Aorta (tissue), 5 donors: ENCODE data around the gene INSL4. TPM values are rescaled to one million over a fixed set of nuclear protein-coding genes. Genes with fewer than 3 reads are reported as not detected.

Experiments
- ATAC-seq: fragments of 200-7000 bp; cut with Tn5 transposase; one replicate; pipeline ENCODE4 v1.9.1; 2022; ENCODE audit warnings: moderate library complexity; ENCODE audit not compliant: low FRiP score
- DNase-seq, 2 donors: peaks; one replicate each; pipeline ENCODE4 v3.0.0-alpha.2; 2020
- H3K27ac ChIP-seq, 2 donors: one replicate each; pipeline ENCODE4 v1.5.1; 2013; ENCODE audit warnings: low read length in 2 of 2, mild to moderate bottlenecking in 2 of 2, moderate library complexity in 2 of 2, control low read depth in 1 of 2, inconsistent platforms in 1 of 2, low read depth in 1 of 2
- H3K27me3 ChIP-seq, 2 donors: one replicate each; pipeline ENCODE4 v1.6.1; 2013; ENCODE audit warnings: control low read depth in 1 of 2, low read length in 1 of 2, mild to moderate bottlenecking in 1 of 2, moderate library complexity in 1 of 2; ENCODE audit not compliant: insufficient read depth in 2 of 2, control insufficient read depth in 1 of 2
- H3K36me3 ChIP-seq, 2 donors: one replicate each; pipeline ENCODE4 v1.6.1; 2013; ENCODE audit warnings: control low read depth in 1 of 2, low read length in 1 of 2, mild to moderate bottlenecking in 1 of 2; ENCODE audit not compliant: insufficient read depth in 2 of 2, control insufficient read depth in 1 of 2
- H3K4me1 ChIP-seq, 2 donors: one replicate each; pipeline ENCODE4 v1.6.1; 2013; ENCODE audit warnings: low read length in 2 of 2, control low read depth in 1 of 2, mild to moderate bottlenecking in 1 of 2, moderate library complexity in 1 of 2; ENCODE audit not compliant: insufficient read depth in 2 of 2, control insufficient read depth in 1 of 2
- H3K4me3 ChIP-seq, 2 donors: one replicate each; pipeline ENCODE4 v1.5.1; 2013; ENCODE audit warnings: low read length in 2 of 2, control low read depth in 1 of 2, mild to moderate bottlenecking in 1 of 2
- H3K9me3 ChIP-seq: one replicate; pipeline ENCODE4 v1.6.1; 2013; ENCODE audit warnings: mild to moderate bottlenecking, low read length; ENCODE audit not compliant: control insufficient read depth
- WGBS, 2 donors: extraction: QIAGEN DNeasy Blood & Tissue Kit; methylation state at CpG; one replicate each; pipeline ENCODE4 v1.1.7; 2013; 5-methylcytosine and 5-hydroxymethylcytosine counted together
- intact Hi-C, 2 donors: fragments of 100-400 bp; cut with DNase I; formaldehyde crosslinking; loops; one replicate each; pipeline versions ENCODE4 v1.14.2 to v1.15.0; 2022
- polyA plus RNA-seq, 2 donors: library from polyadenylated mRNA; stranded (reverse); fragments of 200-250 nt; gene quantifications; one replicate each; pipeline ENCODE4 v1.2.3, GENCODE V29; 2013
- total RNA-seq, 2 donors: library from RNA; stranded (reverse); fragmentation: NEBNext Ultra II Directional; extraction: Animal tissue kit (Norgen Biotek cat#: 25700); gene quantifications; one replicate each; pipeline ENCODE4 v1.2.1, GENCODE V29; 2021
- donor health status: healthy with polysubstance abuse.
- donor health status: Bipolar disorder and iron deficiency.
- donor health status: DM: no; HTN: no; CAD: no.
- donor health status: DM: no; HTN: no; CAD: no.
- donor health status: DM: yes; HTN: yes; CAD: no.

Gene INSL4
- total and polyA plus RNA-seq, 4 donors = not detected

DNA sequence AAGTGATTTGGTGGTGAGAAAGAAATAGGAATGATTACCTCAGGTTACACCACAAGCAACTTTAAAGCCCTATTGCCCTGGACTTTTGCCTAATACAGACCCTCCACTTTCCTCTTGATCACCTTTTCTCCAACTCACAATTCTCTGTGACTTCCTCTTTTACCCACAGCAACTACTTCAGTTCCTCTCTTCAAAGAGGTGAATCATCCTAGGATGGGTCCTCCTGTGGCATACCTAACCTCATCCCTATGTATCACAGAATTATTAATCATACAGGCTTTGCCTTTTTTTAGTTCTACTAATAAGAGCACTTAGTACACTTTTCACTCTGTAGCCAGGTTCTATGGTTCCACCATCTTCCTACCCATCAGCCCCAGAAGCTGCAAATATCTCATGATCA, 26.1 kb upstream of the INSL4 start:
- intact Hi-C loops = no loop called here
- no peak overlapping the region for H3K4me3 ChIP-seq
- no peak for ATAC-seq

DNA sequence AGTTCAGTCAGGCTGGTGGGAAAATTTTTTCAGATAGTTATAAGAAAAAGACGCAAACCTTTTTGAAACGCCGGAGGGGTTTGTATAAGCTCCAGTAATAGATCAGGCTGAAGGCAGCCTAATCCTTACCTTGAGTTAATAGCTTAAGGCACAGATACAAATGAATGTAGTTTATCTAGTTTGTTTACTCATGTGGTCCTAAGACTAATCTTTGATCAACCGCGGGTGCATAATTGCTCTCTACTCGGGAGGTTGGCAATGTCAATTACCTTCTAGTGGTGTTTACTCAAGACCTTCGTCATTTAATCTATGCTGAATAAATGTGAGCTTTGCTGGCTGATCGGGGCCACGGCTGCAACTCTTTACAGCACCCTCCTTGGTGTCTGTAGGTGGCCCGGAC, 665 bp upstream of the INSL4 start:
- WGBS, 2 donors = 83 to 86% methylated on average over 10 of the region's 10 CpGs
- Histone ChIP-seq H3K36me3 (no peaks in the 10 kb centered on the region), H3K27me3 (no peaks in the 10 kb centered on the region), H3K4me3 (no peak overlapping the region), H3K27ac (no peak overlapping the region), H3K9me3 (peaks cover 3% of the 10 kb centered on the region), H3K4me1 (no peaks in the 10 kb centered on the region)
- no peak for ATAC-seq
- DNase-seq = no peak
- intact Hi-C loops = no loop called here

More for the DNA sequence above, 26.1 kb upstream of the INSL4 start:
- no peak for DNase-seq
- Histone ChIP-seq H3K36me3 (no peaks in the 10 kb centered on the region), H3K27ac (no peak overlapping the region), H3K4me1 (no peaks in the 10 kb centered on the region), H3K9me3 (peaks cover 4% of the 10 kb centered on the region), H3K27me3 (peaks cover 1 to 3% of the 10 kb centered on the region in 2 donors)

DNA sequence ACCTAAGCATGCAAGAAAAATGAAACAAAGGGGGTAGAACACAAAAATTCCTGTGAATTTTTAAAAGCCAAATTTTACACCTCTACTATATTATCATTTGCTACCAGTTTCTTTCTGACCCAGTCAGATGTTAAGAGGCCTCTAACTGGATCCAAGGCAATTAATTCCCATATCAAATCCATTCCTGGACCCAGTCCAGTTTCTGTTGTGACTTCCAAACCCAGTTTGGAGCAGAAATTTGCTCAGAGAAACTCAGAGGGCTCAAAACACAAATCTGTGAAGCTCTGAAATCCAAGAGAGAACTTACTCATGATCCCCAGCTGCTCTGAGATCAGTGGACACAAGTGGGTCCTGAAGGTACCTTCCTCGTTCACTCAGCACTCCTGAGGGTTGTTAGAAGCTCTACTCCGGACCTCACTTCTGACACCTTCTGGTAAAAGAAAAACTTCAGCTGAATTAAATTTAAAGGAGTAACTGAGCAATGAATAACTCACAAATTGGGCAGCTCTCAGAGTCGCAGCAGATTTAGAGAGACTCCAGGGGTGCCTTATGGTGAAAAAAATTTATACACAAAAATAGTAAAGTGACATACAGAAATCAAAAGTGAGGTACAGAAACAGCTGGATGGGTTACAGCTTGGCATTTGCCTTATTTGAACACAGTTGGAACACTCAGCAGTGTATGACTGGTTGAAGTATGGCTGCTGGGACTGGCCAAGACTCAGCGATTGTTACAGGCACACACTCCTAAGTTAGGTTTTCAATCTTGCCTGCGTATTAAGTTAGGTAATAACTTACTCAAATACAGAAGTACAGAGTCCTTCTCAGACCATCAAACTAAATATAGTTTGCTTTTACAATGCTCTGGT, 32.4 kb downstream of the INSL4 start:
- intact Hi-C loops = loop anchor here (10.0 kb wide), 2 partner anchors 161 to 509 kb away; no protein-coding TSS in a partner anchor
- no peak for ATAC-seq
- WGBS, 2 donors = 18 to 20% methylated on average over 5 of the region's 5 CpGs
- no peaks in the 10 kb centered on the region for H3K27me3 ChIP-seq
- no peaks in the 10 kb centered on the region for H3K36me3 ChIP-seq
- DNase-seq = no peak
- H3K9me3 ChIP-seq = no peaks in the 10 kb centered on the region
- H3K4me1 ChIP-seq = peaks cover 0 to 2% of the 10 kb centered on the region in 2 donors
- no peak overlapping the region for H3K27ac ChIP-seq
- no peak overlapping the region for H3K4me3 ChIP-seq

DNA sequence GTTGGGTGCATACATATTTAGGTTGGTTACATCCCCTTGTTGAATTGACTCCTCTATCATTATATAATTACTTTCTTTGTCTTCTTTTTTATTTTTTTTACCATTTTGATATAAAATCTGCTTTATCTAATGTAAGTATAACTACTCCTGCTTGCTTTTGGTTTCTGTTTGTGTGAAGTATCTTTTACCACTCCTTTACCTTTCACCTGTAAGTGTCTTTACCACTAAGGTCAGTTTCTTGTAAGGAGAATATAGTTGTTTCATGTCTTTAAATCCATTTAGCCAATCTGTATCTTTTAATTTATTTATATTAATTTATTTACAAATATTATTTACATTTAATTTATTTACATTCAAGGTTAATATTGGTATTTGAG, 33.0 kb downstream of the INSL4 start:
- Histone ChIP-seq H3K27ac (no peak overlapping the region), H3K36me3 (no peaks in the 10 kb centered on the region), H3K27me3 (no peaks in the 10 kb centered on the region), H3K4me1 (peaks cover 0 to 2% of the 10 kb centered on the region in 2 donors), H3K9me3 (no peaks in the 10 kb centered on the region), H3K4me3 (no peak overlapping the region)
- DNase-seq (no peak), ATAC-seq (no peak)
- intact Hi-C loops = loop anchor here (10.0 kb wide), 2 partner anchors 161 to 509 kb away; no protein-coding TSS in a partner anchor

DNA sequence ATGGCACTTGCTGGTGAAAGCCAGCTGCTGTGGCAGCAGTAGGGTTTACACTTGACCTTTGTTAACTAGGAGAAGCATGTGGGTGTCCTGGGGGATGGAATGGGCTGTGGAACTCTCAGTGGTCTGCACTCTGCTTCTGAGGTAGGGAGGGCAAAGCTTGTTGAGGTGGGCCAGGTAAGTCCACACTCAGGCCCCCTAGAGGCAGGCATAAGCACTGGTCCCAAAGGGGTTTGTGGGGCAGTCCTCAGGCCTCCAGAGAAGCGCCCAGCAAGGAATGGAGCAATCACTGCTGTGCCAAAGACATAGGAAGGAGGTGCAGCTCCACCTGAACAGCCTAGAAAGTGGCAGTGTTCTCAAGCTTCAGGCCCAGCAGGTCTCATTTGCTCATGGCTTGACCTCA, 34.7 kb downstream of the INSL4 start:
- no peaks in the 10 kb centered on the region for H3K36me3 ChIP-seq
- WGBS, 2 donors = 88 to 97% methylated on average over 1 of the region's 1 CpG
- intact Hi-C loops = loop anchor here (10.0 kb wide), 2 partner anchors 159 to 511 kb away; no protein-coding TSS in a partner anchor

DNA sequence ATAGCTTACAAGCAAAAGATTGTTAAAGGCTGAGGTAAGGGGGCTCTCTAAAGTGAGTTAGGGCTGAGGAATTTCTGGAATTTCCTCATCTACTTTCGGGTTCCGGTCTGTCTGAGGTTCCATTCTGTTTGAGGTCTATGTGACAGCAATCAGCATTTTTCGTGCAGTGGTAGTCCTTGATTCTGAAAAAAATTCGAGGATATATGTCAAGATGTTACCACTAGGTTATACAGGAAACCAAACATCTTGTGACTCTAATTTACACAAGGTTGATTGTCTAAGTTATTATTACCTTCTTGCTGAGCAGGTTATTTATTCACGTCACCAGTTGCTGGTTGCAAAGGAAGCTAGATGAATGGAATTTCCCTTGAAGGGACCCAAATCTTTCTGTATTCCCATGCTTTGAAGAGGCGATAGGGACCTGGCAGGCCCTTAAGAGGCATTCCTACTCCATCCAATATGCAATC, 38.1 kb downstream of the INSL4 start:
- no peaks in the 10 kb centered on the region for H3K9me3 ChIP-seq
- intact Hi-C loops = loop anchor here (10.0 kb wide), 2 partner anchors 156 to 514 kb away; no protein-coding TSS in a partner anchor
- ATAC-seq = no peak
- no peak for DNase-seq
- no peaks in the 10 kb centered on the region for H3K27me3 ChIP-seq
- H3K4me3 ChIP-seq = no peak overlapping the region
- H3K36me3 ChIP-seq = no peaks in the 10 kb centered on the region
- H3K4me1 ChIP-seq = no peaks in the 10 kb centered on the region
- no peak overlapping the region for H3K27ac ChIP-seq
- 17 to 22% methylated on average over 6 of the region's 6 CpGs for WGBS, 2 donors

More for the DNA sequence above, 34.7 kb downstream of the INSL4 start:
- Histone ChIP-seq H3K9me3 (no peaks in the 10 kb centered on the region), H3K27ac (no peak overlapping the region), H3K27me3 (no peaks in the 10 kb centered on the region), H3K4me3 (no peak overlapping the region), H3K4me1 (peaks cover 0 to 2% of the 10 kb centered on the region in 2 donors)
- DNase-seq (no peak), ATAC-seq (no peak)

DNA sequence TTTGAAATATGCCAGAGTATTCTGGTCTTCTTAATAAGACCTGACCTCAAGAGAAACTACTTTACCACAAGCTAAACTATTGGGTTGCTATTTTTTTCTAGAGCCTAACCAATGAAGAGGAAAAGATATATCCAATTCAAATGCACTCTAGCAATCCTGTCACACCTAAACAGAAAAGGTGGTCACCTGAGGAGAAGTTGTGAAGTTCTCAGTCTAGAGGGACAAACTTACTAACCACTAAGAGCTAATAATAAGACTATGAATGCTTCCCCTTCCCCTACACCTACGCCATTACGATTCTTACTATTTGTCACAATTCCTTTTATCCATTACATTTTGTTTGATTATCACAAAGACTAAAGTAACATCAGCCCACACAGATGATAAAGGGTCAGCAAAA, 43.6 kb downstream of the INSL4 start:
- intact Hi-C loops = loop anchor here in 1 of 2 donors (5.0 kb wide), 1 partner anchor 217 kb away; no protein-coding TSS in a partner anchor
- WGBS, 2 donors = 95 to 97% methylated on average over 2 of the region's 2 CpGs
- no peak for ATAC-seq

DNA sequence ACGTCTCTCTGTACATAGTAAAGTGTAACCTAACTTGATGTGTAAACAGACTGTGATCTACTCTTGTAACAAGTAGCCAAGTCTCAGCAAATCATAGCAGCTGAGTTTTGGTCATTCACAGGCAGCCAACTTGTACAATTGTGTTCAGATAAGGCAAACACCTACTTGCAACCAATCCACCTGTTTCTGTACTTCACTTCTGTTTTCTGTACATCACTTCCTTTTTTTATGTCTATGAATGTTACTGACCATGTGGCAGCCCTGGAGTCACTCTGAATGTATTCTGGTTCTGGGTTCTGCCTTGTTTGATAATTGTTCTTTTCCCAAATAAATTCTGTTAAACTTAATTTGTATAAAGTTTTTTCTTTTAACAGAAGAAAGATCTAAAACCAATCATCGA, 47.3 kb downstream of the INSL4 start:
- H3K9me3 ChIP-seq = peaks cover 2% of the 10 kb centered on the region
- WGBS, 2 donors = 67% methylated on average over 2 of the region's 2 CpGs
- H3K36me3 ChIP-seq = no peaks in the 10 kb centered on the region
- H3K27me3 ChIP-seq = no peaks in the 10 kb centered on the region
- no peak overlapping the region for H3K4me3 ChIP-seq
- no peaks in the 10 kb centered on the region for H3K4me1 ChIP-seq
- no peak overlapping the region for H3K27ac ChIP-seq
- intact Hi-C loops = no loop called here
- no peak for DNase-seq
- no peak for ATAC-seq

More for the DNA sequence above, 43.6 kb downstream of the INSL4 start:
- H3K27me3 ChIP-seq = no peaks in the 10 kb centered on the region
- H3K4me3 ChIP-seq = no peak overlapping the region
- H3K4me1 ChIP-seq = no peaks in the 10 kb centered on the region
- no peak overlapping the region for H3K27ac ChIP-seq
- H3K36me3 ChIP-seq = no peaks in the 10 kb centered on the region
- peaks cover 2% of the 10 kb centered on the region for H3K9me3 ChIP-seq
- no peak for DNase-seq
